Pancreas (tissue), 10 donors: ENCODE data around the gene MFN2. TPM values are rescaled to one million over a fixed set of nuclear protein-coding genes. Genes with fewer than 3 reads are reported as not detected.

Experiments
- ATAC-seq, 4 donors: fragments of 200-7000 bp; cut with Tn5 transposase; one replicate each; pipeline versions ENCODE4 v1.8.0 to v1.9.1; 2020; ENCODE audit warnings: mild to moderate bottlenecking in 4 of 4, moderate library complexity in 4 of 4
- DNase-seq, 6 donors: peaks; one replicate each; pipeline ENCODE4 v3.0.0-alpha.2; 2020
- FAIRE-seq: peaks from 2 replicates; lab custom pipeline; 2012; peaks lifted over from hg19 to GRCh38; lab: Jason Lieb, UNC
- H3K27ac ChIP-seq, 4 donors: fragments of 200-600 bp; sonication (generic); 1 replicate in 3 of 4; 2 replicates in 1 of 4; pipeline versions ENCODE4 v1.5.0 to v1.8.0; 2020
- H3K27me3 ChIP-seq, 4 donors: fragments of 200-600 bp; one replicate each; pipeline ENCODE4 v1.8.0; 2021
- H3K36me3 ChIP-seq, 3 donors: fragments of 200-600 bp; sonication (generic) in 1 of 3; one replicate each; pipeline versions ENCODE4 v1.5.0 to v1.8.0; 2020 to 2021
- H3K4me1 ChIP-seq, 3 donors: fragments of 200-600 bp; one replicate each; pipeline ENCODE4 v1.8.0; 2021
- H3K4me3 ChIP-seq, 4 donors: fragments of 200-600 bp; sonication (generic) in 2 of 4; one replicate each; pipeline versions ENCODE4 v1.5.0 to v1.8.0; 2020 to 2021
- H3K9me3 ChIP-seq, 4 donors: fragments of 200-600 bp; one replicate each; pipeline ENCODE4 v1.8.0; 2021
- WGBS, 2 donors: extraction: QIAGEN DNeasy Blood & Tissue Kit; methylation state at CpG; one replicate each; pipeline ENCODE4 v1.1.7; 2013; 5-methylcytosine and 5-hydroxymethylcytosine counted together
- intact Hi-C, 3 donors: fragments of 100-400 bp; cut with DNase I; formaldehyde crosslinking; loops; one replicate each; pipeline versions ENCODE4 v1.11.1 to v1.14.2; 2022
- polyA plus RNA-seq, 2 donors: library from polyadenylated mRNA; stranded (reverse); fragments of 200-250 nt; gene quantifications; one replicate each; pipeline ENCODE4 v1.2.3, GENCODE V29; 2013
- total RNA-seq, 6 donors: library from RNA; stranded (reverse); fragmentation: NEBNext Ultra II Directional in 4 of 6; extraction: Animal tissue kit (Norgen Biotek cat#: 25700) in 4 of 6; gene quantifications; one replicate each; pipeline versions ENCODE4 v1.2.1 to v1.2.4, GENCODE V29; 2021 to 2023
- TF ChIP-seq, protein P1 (sequence below), 4 donors: fragments of 200-600 bp; sonication (generic) in 3 of 4; IDR thresholded peaks; one replicate each; pipeline versions ENCODE4 v1.5.0 to v1.8.0; 2021; ENCODE audit warnings: antibody characterized with exemption in 4 of 4
- donor health status: healthy with polysubstance abuse.
- donor health status: DM: no; HTN: no; CAD: no; lungs with moderate emphysema.
- donor health status: DM: no; HTN: no; CAD: no.
- donor health status: control.
- donor health status: control.
- donor health status: Bipolar disorder and iron deficiency.
- donor health status: DM: yes; HTN: yes; CAD: no.
- donor health status: DM: no; HTN: no; CAD: no.
- donor health status: DM: no; HTN: no; CAD: no.
- donor health status: DM: yes; HTN: yes; CAD: no.

Gene MFN2
- total and polyA plus RNA-seq, 8 donors: 13.7 to 34.4 (median 24.8) TPM

DNA sequence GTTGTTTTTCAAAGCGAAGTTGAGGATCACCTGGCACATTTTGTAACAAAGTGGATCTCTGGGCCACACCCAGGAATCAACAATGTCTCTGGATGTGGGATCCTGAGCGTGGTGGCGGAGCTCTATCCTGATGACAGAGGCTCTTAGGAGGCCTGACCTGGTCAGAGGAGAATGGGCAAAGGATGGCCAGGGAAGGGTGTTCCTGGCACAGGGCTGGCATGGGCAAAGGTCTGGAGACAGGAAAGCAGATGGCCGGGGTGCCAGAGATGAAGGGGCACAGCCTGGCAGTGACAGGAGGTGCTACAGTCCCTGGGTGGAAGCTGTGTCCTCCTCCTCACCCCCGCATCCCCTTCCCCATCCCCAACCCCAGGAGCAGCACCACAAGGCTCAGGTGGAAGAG lies 20.0 kb upstream of the MFN2 start:
- FAIRE-seq: no peak
- Histone ChIP-seq H3K4me3 (no peak overlapping the region), H3K27ac (no peak overlapping the region), H3K9me3 (no peaks in the 10 kb centered on the region), H3K4me1 (no peaks in the 10 kb centered on the region), H3K27me3 (no peaks in the 10 kb centered on the region), H3K36me3 (peaks cover 0 to 9% (median 0%) of the 10 kb centered on the region in 3 donors)
- TF ChIP-seq, protein P1, sequence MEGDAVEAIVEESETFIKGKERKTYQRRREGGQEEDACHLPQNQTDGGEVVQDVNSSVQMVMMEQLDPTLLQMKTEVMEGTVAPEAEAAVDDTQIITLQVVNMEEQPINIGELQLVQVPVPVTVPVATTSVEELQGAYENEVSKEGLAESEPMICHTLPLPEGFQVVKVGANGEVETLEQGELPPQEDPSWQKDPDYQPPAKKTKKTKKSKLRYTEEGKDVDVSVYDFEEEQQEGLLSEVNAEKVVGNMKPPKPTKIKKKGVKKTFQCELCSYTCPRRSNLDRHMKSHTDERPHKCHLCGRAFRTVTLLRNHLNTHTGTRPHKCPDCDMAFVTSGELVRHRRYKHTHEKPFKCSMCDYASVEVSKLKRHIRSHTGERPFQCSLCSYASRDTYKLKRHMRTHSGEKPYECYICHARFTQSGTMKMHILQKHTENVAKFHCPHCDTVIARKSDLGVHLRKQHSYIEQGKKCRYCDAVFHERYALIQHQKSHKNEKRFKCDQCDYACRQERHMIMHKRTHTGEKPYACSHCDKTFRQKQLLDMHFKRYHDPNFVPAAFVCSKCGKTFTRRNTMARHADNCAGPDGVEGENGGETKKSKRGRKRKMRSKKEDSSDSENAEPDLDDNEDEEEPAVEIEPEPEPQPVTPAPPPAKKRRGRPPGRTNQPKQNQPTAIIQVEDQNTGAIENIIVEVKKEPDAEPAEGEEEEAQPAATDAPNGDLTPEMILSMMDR (IDR thresholded peaks at IDR 0.05): no peak
- DNase-seq: no peak
- intact Hi-C loops: loop anchor here in 2 of 3 donors (10.0 kb wide), 2 partner anchors 45 to 125 kb away; no protein-coding TSS in a partner anchor
- 87 to 94% methylated on average over 5 of the region's 5 CpGs for WGBS, 2 donors
- no peak for ATAC-seq

DNA sequence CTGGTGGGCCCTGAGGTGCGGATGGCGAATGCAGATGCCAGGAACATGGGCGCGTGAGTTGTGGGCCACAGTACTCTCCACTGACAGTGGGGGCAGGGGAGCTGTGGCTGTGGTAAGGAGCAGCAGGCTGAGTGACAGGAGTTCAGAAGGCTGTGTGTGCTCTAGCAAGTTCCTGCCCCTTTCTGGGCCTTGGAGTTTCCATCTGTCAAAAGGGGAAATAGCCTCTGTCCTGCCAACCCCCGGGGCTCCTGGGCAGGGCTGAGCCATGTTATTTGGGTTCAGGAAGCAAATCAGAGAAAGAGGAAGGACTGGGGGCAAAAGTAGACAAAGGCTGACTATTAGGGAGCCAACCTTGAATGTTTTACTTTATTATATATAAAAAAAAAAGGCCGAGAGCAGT lies 19.5 kb upstream of the MFN2 start:
- Histone ChIP-seq H3K27ac (peak overlapping the region in 2 of 4 donors; percentile 12 to 41), H3K9me3 (no peaks in the 10 kb centered on the region), H3K36me3 (peaks cover 0 to 9% (median 0%) of the 10 kb centered on the region in 3 donors), H3K4me1 (no peaks in the 10 kb centered on the region), H3K4me3 (no peak overlapping the region), H3K27me3 (no peaks in the 10 kb centered on the region)
- 83 to 85% methylated on average over 6 of the region's 6 CpGs for WGBS, 2 donors
- FAIRE-seq: no peak
- peak in 3 of 4 donors; percentile 29 to 70 (median 62) for ATAC-seq
- DNase-seq: no peak
- TF ChIP-seq, protein P1 (IDR thresholded peaks at IDR 0.05): no peak
- intact Hi-C loops: loop anchor here in 2 of 3 donors (10.0 kb wide), 2 partner anchors 46 to 126 kb away; no protein-coding TSS in a partner anchor

DNA sequence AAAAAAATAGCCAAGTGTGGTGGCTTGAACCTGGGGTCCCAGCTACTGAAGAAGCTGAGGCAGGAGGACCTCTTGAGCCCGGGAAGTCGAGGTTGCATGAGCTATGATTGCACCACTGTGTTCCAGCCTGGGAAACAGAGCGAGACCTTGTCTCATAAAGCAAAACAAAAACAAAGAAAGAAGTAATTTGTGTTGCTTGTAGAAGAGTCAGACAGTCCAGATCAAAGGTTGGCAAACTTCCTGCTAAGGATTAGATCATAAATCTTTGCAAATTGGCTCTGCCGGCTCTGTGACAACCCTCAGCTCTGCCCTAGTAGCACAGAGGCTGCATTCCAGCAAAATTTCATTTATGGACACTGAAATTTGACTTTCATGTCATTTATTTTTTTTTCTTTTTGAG lies 19.0 kb upstream of the MFN2 start:
- Histone ChIP-seq H3K4me1 (no peaks in the 10 kb centered on the region), H3K27me3 (no peaks in the 10 kb centered on the region), H3K9me3 (no peaks in the 10 kb centered on the region), H3K27ac (peak overlapping the region in 2 of 4 donors; percentile 12 to 41), H3K4me3 (no peak overlapping the region), H3K36me3 (peaks cover 0 to 9% (median 0%) of the 10 kb centered on the region in 3 donors)
- FAIRE-seq (no peak), ATAC-seq (peak in 3 of 4 donors; percentile 15 to 50 (median 46)), DNase-seq (no peak)
- TF ChIP-seq, protein P1 (IDR thresholded peaks at IDR 0.05): no peak
- 49 to 63% methylated on average over 4 of the region's 4 CpGs for WGBS, 2 donors
- intact Hi-C loops: loop anchor here in 2 of 3 donors (10.0 kb wide), 2 partner anchors 46 to 126 kb away; no protein-coding TSS in a partner anchor

DNA sequence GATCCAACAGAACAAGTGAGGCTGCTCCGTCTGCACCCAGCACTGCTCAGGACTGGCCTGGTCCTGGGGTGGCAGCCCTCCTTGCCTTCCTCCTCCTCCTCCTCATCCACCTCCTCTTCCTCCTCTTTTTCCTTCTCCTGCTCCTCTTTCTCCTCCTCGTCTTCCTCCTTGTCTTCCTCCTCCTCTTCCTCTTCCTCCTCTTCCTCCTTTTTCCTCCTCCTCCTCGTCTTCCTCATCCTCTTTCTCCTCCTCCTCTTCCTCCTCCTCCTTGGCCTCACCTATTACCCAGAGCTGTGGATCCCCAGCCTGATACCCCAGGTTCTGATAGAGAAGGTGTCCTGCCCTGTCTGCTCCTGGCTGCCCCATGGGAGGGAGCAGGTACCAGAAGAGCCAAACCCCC lies 16.6 kb upstream of the MFN2 start:
- intact Hi-C loops: loop anchor here in 2 of 3 donors (10.0 kb wide), 2 partner anchors 49 to 129 kb away; no protein-coding TSS in a partner anchor
- FAIRE-seq (no peak), DNase-seq (no peak), ATAC-seq (no peak)
- Histone ChIP-seq H3K9me3 (no peaks in the 10 kb centered on the region), H3K4me3 (no peak overlapping the region), H3K27ac (no peak overlapping the region), H3K4me1 (peaks cover 0 to 4% (median 0%) of the 10 kb centered on the region in 3 donors), H3K36me3 (no peaks in the 10 kb centered on the region), H3K27me3 (no peaks in the 10 kb centered on the region)
- 82 to 84% methylated on average over 3 of the region's 3 CpGs for WGBS, 2 donors
- TF ChIP-seq, protein P1 (IDR thresholded peaks at IDR 0.05): no peak

DNA sequence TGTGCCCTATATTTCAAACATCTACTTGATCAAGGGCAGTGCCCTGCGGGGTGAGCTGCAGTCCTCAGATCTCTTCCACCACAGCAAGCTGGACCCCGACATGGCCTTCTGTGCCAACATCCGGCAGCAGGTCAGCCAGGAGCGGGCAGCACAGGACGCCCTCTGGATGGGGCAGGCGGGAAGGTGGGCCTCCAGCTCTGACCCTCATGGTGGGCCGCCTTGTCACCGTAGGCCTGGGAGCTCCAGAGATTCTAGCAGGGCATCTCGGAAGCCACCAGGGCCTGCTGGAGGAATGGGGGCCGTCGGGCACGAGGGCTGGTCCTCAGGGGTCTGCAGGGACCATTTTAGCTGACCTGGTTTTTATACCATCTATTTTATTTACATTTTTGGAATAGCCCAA lies 15.6 kb upstream of the MFN2 start:
- TF ChIP-seq, protein P1 (IDR thresholded peaks at IDR 0.05): no peak
- WGBS, 2 donors: 92 to 94% methylated on average over 12 of the region's 12 CpGs
- DNase-seq (no peak), FAIRE-seq (no peak), ATAC-seq (no peak)
- no peaks in the 10 kb centered on the region for H3K36me3 ChIP-seq
- intact Hi-C loops: loop anchor here in 2 of 3 donors (10.0 kb wide), 2 partner anchors 50 to 130 kb away; no protein-coding TSS in a partner anchor
- no peak overlapping the region for H3K27ac ChIP-seq
- H3K9me3 ChIP-seq: no peaks in the 10 kb centered on the region
- H3K4me1 ChIP-seq: peaks cover 0 to 4% (median 0%) of the 10 kb centered on the region in 3 donors
- H3K4me3 ChIP-seq: no peak overlapping the region
- H3K27me3 ChIP-seq: no peaks in the 10 kb centered on the region
